Caco-2 (cell line): Measurements from ENCODE around the gene ITGA11. TPM values are rescaled to one million over a fixed set of nuclear protein-coding genes. Genes with fewer than 3 reads are reported as not detected.

Source experiments
- BruUV-seq: library from RNA; stranded (reverse); fragments of 400-500 nt; replicated peaks from 2 replicates; lab custom pipeline; 2021; lab: Mats Ljungman, UMichigan
- CTCF ChIA-PET: fragments of 300-600 bp; sonication (Branson Sonifier 250); formaldehyde crosslinking; loops from one replicate; lab custom pipeline; 2022; ENCODE audit warnings: antibody characterized with exemption; lab: Charles Lee
- POLR2A ChIA-PET: fragments of 300-600 bp; sonication (Branson Sonifier 250); formaldehyde crosslinking; loops from one replicate; lab custom pipeline; 2022; ENCODE audit warnings: antibody characterized with exemption; lab: Charles Lee
- DNase-seq, 2 experiments: peaks; one replicate each; pipeline versions ENCODE4 v3.0.0 to v3.0.0-alpha.2; 2020 to 2022
- H3K27me3 ChIP-seq: replicated peaks from 2 replicates; pipeline ENCODE4 v1.6.0; 2011; ENCODE audit warnings: low read length; ENCODE audit not compliant: control insufficient read depth, insufficient read depth
- H3K36me3 ChIP-seq: 2 replicates; pipeline ENCODE4 v1.5.1; 2011; ENCODE audit warnings: low read length; ENCODE audit not compliant: control insufficient read depth, insufficient read depth
- H3K4me1 ChIP-seq: fragments of 250-450 bp; sonication (Bioruptor Pico); 2 replicates; pipeline ENCODE4 v1.5.1; 2020; ENCODE audit warnings: mild to moderate bottlenecking
- H3K4me3 ChIP-seq: 2 replicates; pipeline ENCODE4 v1.5.1; 2011; ENCODE audit warnings: low read depth, mild to moderate bottlenecking, control low read depth, low read length
- H3K9me3 ChIP-seq: fragments of 250-450 bp; sonication (Bioruptor Pico); 2 replicates; pipeline ENCODE4 v1.5.1; 2020; ENCODE audit warnings: mild to moderate bottlenecking, moderate library complexity
- H3K27ac Mint-ChIP-seq: one replicate; pipeline ENCODE4 v1.8.0; 2022; ENCODE audit warnings: mixed read lengths; ENCODE audit not compliant: unreplicated experiment
- H3K27me3 Mint-ChIP-seq: one replicate; pipeline ENCODE4 v1.8.0; 2022; ENCODE audit warnings: mixed read lengths; ENCODE audit not compliant: insufficient read depth, unreplicated experiment
- H3K36me3 Mint-ChIP-seq: one replicate; pipeline ENCODE4 v1.8.0; 2022; ENCODE audit warnings: mild to moderate bottlenecking, mixed read lengths; ENCODE audit not compliant: insufficient read depth, unreplicated experiment
- H3K4me1 Mint-ChIP-seq: one replicate; pipeline ENCODE4 v1.8.0; 2022; ENCODE audit warnings: low read depth, mixed read lengths; ENCODE audit not compliant: unreplicated experiment
- H3K4me3 Mint-ChIP-seq: one replicate; pipeline ENCODE4 v1.8.0; 2022; ENCODE audit warnings: mild to moderate bottlenecking, moderate library complexity, mixed read lengths; ENCODE audit not compliant: unreplicated experiment
- H3K9me3 Mint-ChIP-seq: one replicate; pipeline ENCODE4 v1.8.0; 2022; ENCODE audit warnings: mixed read lengths; ENCODE audit not compliant: unreplicated experiment
- CTCF ChIP-seq, 2 experiments: fragments of 200-600 bp in 1 of 2; IDR thresholded peaks; 1 replicate in 1 of 2; 2 replicates in 1 of 2; pipeline versions ENCODE4 v1.5.1 to v1.8.0; 2011 to 2022; ENCODE audit warnings: antibody characterized with exemption in 1 of 2, control low read depth in 1 of 2, inconsistent platforms in 1 of 2, low read depth in 1 of 2, low read length in 1 of 2, mild to moderate bottlenecking in 1 of 2, moderate library complexity in 1 of 2; ENCODE audit not compliant: insufficient read depth in 1 of 2, severe bottlenecking in 1 of 2, unreplicated experiment in 1 of 2
- intact Hi-C: fragments of 100-400 bp; cut with micrococcal nuclease; formaldehyde crosslinking; loops from one replicate; pipeline ENCODE4 v1.10.0; 2022; ENCODE audit not compliant: unreplicated experiment
- total RNA-seq: library from RNA; stranded (reverse); gene quantifications from 2 replicates; pipeline ENCODE4 v1.2.3, GENCODE V29; 2022

ITGA11 gene
- total RNA-seq, 1 experiment from 2014 or later: 0.18 TPM

- H3K9me3 Mint-ChIP-seq: no peaks in the 10 kb centered on the region
- Histone ChIP-seq H3K9me3 (no peaks in the 10 kb centered on the region; the same call in 1 of the 2 replicates), H3K4me3 (no peak overlapping the region), H3K4me1 (peaks cover 26% of the 10 kb centered on the region), H3K36me3 (no peaks in the 10 kb centered on the region; the same call in 1 of the 2 replicates), H3K27me3 (no peaks in the 10 kb centered on the region)
- peaks cover 28% of the 10 kb centered on the region for H3K4me1 Mint-ChIP-seq
- H3K27me3 Mint-ChIP-seq: no peaks in the 10 kb centered on the region
- ChIA-PET POLR2A (no interaction called here), CTCF (no interaction called here)
- no peak overlapping the region for H3K4me3 Mint-ChIP-seq
- no peak for TF ChIP-seq CTCF (IDR thresholded peaks at IDR 0.05; ENCODE audit: insufficient read depth in 1 of 2, low read depth in 1 of 2, low read length in 1 of 2, severe bottlenecking in 1 of 2, unreplicated experiment in 1 of 2)
- no peak overlapping the region for H3K27ac Mint-ChIP-seq
- intact Hi-C loops: no loop called here
- no TSS peak for BruUV-seq
- peaks cover 17% of the 10 kb centered on the region for H3K36me3 Mint-ChIP-seq
- DNase-seq: no peak
Measured at GRCh38 chr15:68281008-68281407, 151.0 kb downstream of the ITGA11 start.

GRCh38 chr15:68279779-68280753 is 151.9 kb downstream of the ITGA11 start:
- peak overlapping the region; percentile 95 for H3K4me3 Mint-ChIP-seq
- H3K9me3 ChIP-seq: no peaks in the 10 kb centered on the region; the same call in 1 of the 2 replicates
- H3K27ac Mint-ChIP-seq: peak overlapping the region; percentile 93
- H3K9me3 Mint-ChIP-seq: no peaks in the 10 kb centered on the region
- H3K36me3 Mint-ChIP-seq: peaks cover 8% of the 10 kb centered on the region
- no peaks in the 10 kb centered on the region for H3K27me3 ChIP-seq
- no peaks in the 10 kb centered on the region for H3K27me3 Mint-ChIP-seq
- ChIA-PET POLR2A (interaction anchor here (0.6 kb wide), 1 partner anchor 51 kb away, joined by 3 read pairs; the partner anchor contains the start of gene CLN6), CTCF (no interaction called here)
- intact Hi-C loops: no loop called here
- TF ChIP-seq CTCF (IDR thresholded peaks at IDR 0.05; ENCODE audit: insufficient read depth in 1 of 2, low read depth in 1 of 2, low read length in 1 of 2, severe bottlenecking in 1 of 2, unreplicated experiment in 1 of 2): no peak
- BruUV-seq: no TSS peak
- peaks cover 26% of the 10 kb centered on the region for H3K4me1 ChIP-seq
- H3K4me3 ChIP-seq: peak overlapping the region; percentile 22
- DNase-seq: no peak
- H3K4me1 Mint-ChIP-seq: peaks cover 34% of the 10 kb centered on the region
- no peaks in the 10 kb centered on the region; the same call in 1 of the 2 replicates for H3K36me3 ChIP-seq

- H3K4me3 Mint-ChIP-seq: peak overlapping the region; percentile 95
- Histone ChIP-seq H3K36me3 (no peaks in the 10 kb centered on the region; the same call in 1 of the 2 replicates), H3K4me1 (peaks cover 35% of the 10 kb centered on the region), H3K27me3 (no peaks in the 10 kb centered on the region), H3K4me3 (peak overlapping the region; percentile 61), H3K9me3 (no peaks in the 10 kb centered on the region)
- POLR2A ChIA-PET: no interaction called here
- CTCF ChIA-PET: interaction anchor here (2.0 kb wide), 1 partner anchor 28 kb away, joined by 11 read pairs; no protein-coding TSS in a partner anchor
- no peaks in the 10 kb centered on the region for H3K9me3 Mint-ChIP-seq
- no peak for TF ChIP-seq CTCF (IDR thresholded peaks at IDR 0.05; ENCODE audit: insufficient read depth in 1 of 2, low read depth in 1 of 2, low read length in 1 of 2, severe bottlenecking in 1 of 2, unreplicated experiment in 1 of 2)
- BruUV-seq: TSS peak; percentile 38
- no peaks in the 10 kb centered on the region for H3K27me3 Mint-ChIP-seq
- peaks cover 40% of the 10 kb centered on the region for H3K4me1 Mint-ChIP-seq
- DNase-seq: no peak
- intact Hi-C loops: no loop called here
- H3K36me3 Mint-ChIP-seq: no peaks in the 10 kb centered on the region
- peak overlapping the region; percentile 93 for H3K27ac Mint-ChIP-seq
Measured at GRCh38 chr15:68278595-68279405, 153.2 kb downstream of the ITGA11 start.
